ENCODE data around the gene BLOC1S3.

DNA sequence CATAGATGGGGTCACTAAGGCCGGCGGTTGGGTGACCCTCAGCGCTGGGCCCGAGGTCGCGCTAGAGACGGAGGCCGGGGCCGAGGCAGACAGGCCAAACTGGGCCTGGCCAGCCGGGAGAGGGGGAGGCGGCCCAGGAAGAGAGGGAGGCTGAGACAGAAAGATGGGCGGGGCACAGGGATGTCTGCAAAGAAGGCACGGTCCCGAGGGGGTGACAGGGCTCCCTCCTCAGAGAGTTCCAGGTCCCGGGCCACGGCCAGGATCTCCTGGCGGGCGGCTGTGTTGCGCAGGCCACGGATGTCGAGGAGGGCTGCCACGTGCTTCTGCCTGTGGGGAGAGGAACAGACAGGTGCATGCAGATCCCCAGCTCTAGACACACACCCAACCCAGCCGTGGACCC, 34.4 kb downstream of the BLOC1S3 start:
- no peak for TF ChIP-seq POLR2A (IDR thresholded peaks at IDR 0.05)
- TF ChIP-seq, protein P1, sequence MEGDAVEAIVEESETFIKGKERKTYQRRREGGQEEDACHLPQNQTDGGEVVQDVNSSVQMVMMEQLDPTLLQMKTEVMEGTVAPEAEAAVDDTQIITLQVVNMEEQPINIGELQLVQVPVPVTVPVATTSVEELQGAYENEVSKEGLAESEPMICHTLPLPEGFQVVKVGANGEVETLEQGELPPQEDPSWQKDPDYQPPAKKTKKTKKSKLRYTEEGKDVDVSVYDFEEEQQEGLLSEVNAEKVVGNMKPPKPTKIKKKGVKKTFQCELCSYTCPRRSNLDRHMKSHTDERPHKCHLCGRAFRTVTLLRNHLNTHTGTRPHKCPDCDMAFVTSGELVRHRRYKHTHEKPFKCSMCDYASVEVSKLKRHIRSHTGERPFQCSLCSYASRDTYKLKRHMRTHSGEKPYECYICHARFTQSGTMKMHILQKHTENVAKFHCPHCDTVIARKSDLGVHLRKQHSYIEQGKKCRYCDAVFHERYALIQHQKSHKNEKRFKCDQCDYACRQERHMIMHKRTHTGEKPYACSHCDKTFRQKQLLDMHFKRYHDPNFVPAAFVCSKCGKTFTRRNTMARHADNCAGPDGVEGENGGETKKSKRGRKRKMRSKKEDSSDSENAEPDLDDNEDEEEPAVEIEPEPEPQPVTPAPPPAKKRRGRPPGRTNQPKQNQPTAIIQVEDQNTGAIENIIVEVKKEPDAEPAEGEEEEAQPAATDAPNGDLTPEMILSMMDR (IDR thresholded peaks at IDR 0.05), result no peak
- no peak for TF ChIP-seq POLR2AphosphoS5 (IDR thresholded peaks at IDR 0.05)

Measured in suprapubic skin (tissue), 4 donors.